ENCODE results near the gene NFATC1.

DNA sequence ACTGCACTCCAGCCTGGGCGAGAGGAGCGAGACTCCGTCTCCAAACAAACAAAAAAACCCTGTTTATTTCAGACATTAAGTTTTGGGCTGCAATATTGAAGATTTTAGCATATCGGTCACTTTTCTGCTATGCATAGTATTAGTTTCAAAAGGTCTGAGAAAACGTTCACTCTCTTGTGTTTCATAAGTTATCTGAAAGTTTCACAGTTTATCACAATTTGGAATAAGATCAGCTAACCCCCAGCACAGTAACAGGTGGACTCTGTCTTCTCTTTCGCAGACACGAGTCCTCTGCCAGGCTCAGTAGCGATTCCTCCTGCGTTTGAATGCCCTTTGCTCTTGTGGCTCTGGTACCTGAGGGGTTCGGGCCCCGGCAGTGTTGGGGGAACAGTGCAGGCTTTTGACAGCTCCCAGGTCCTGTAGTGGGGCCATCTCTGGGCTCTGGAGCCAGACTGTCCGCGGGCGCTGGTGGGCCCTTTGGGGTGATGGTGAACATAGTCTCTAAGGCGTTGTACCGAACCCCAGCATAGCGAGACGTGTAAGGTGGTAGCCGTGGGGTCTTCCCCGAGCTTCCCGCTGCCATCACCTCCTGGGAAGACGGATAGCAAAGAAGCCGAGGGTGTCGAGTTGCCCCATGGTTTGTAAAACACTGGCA lies 20.4 kb downstream of the NFATC1 start:
- TF ChIP-seq, protein P1, sequence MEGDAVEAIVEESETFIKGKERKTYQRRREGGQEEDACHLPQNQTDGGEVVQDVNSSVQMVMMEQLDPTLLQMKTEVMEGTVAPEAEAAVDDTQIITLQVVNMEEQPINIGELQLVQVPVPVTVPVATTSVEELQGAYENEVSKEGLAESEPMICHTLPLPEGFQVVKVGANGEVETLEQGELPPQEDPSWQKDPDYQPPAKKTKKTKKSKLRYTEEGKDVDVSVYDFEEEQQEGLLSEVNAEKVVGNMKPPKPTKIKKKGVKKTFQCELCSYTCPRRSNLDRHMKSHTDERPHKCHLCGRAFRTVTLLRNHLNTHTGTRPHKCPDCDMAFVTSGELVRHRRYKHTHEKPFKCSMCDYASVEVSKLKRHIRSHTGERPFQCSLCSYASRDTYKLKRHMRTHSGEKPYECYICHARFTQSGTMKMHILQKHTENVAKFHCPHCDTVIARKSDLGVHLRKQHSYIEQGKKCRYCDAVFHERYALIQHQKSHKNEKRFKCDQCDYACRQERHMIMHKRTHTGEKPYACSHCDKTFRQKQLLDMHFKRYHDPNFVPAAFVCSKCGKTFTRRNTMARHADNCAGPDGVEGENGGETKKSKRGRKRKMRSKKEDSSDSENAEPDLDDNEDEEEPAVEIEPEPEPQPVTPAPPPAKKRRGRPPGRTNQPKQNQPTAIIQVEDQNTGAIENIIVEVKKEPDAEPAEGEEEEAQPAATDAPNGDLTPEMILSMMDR (IDR thresholded peaks at IDR 0.05) = no peak
- no peak for TF ChIP-seq EP300 (IDR thresholded peaks at IDR 0.05)
- TF ChIP-seq POLR2AphosphoS5 (IDR thresholded peaks at IDR 0.05) = no peak
- TF ChIP-seq POLR2A (IDR thresholded peaks at IDR 0.05) = no peak
